Bone marrow (tissue), 2 donors: ENCODE data around the gene EEF1E1.

Experiments
- DNase-seq, 2 donors: peaks; one replicate each; lab custom pipeline; 2025; lab: John Stamatoyannopoulos, UW

Gene EEF1E1

GRCh38 chr6:8102122-8102958 is at the start of gene EEF1E1:
EEF1E1 (minus strand) TSS chr6:8102548; CDS start chr6:8102521, 27 bp downstream.
- peak; percentile 74 to 92 for DNase-seq

GRCh38 chr6:8149350-8149749 is 47.0 kb upstream of the EEF1E1 start:
- no peak for DNase-seq

GRCh38 chr6:8143945-8144344 is 41.6 kb upstream of the EEF1E1 start:
- no peak for DNase-seq

- DNase-seq, result no peak
Observed at GRCh38 chr6:8139451-8139850, 37.1 kb upstream of the EEF1E1 start.

- no peak for DNase-seq
Observed at GRCh38 chr6:8137529-8137939, 35.2 kb upstream of the EEF1E1 start.

- DNase-seq, result no peak
Observed at GRCh38 chr6:8135276-8135675, 32.9 kb upstream of the EEF1E1 start.

GRCh38 chr6:8132130-8132529 is 29.8 kb upstream of the EEF1E1 start:
- no peak for DNase-seq

- DNase-seq, result peak in 1 of 2 donors; percentile 30
Observed at GRCh38 chr6:8131265-8131897, 29.0 kb upstream of the EEF1E1 start.

GRCh38 chr6:8130399-8130798 is 28.1 kb upstream of the EEF1E1 start:
- DNase-seq, result no peak

GRCh38 chr6:8123236-8123635 is 20.9 kb upstream of the EEF1E1 start:
- DNase-seq, result no peak

- DNase-seq, result no peak
Observed at GRCh38 chr6:8114956-8115355, 12.6 kb upstream of the EEF1E1 start.

- no peak for DNase-seq
Observed at GRCh38 chr6:8113131-8113654, 10.8 kb upstream of the EEF1E1 start.

- DNase-seq, result no peak
Observed at GRCh38 chr6:8110725-8111124, 8.4 kb upstream of the EEF1E1 start.

- DNase-seq, result no peak
Observed at GRCh38 chr6:8110117-8110721, 7.9 kb upstream of the EEF1E1 start.

GRCh38 chr6:8108759-8109539 is 6.6 kb upstream of the EEF1E1 start:
- no peak for DNase-seq

GRCh38 chr6:8108031-8108660 is 5.8 kb upstream of the EEF1E1 start:
- no peak for DNase-seq

GRCh38 chr6:8105791-8106190 is 3.4 kb upstream of the EEF1E1 start:
- no peak for DNase-seq

- no peak for DNase-seq
Observed at GRCh38 chr6:8103726-8104125, 1.4 kb upstream of the EEF1E1 start.

- no peak for DNase-seq
Observed at GRCh38 chr6:8100159-8100854, 2.0 kb downstream of the EEF1E1 start.

- no peak for DNase-seq
Observed at GRCh38 chr6:8090650-8091049, 11.7 kb downstream of the EEF1E1 start.

- DNase-seq, result no peak
Observed at GRCh38 chr6:8088886-8089285, 13.5 kb downstream of the EEF1E1 start.
